ENCODE results near the gene EFCAB7.

Gene EFCAB7

GRCh38 chr1:63555480-63555879 is 32.2 kb downstream of the EFCAB7 start:
- TF ChIP-seq EZH2 (IDR thresholded peaks at IDR 0.05; ENCODE audit: borderline replicate concordance, low read depth, low read length, severe bottlenecking): no peak
- no peak for TF ChIP-seq CTCF (IDR thresholded peaks at IDR 0.05; ENCODE audit: borderline replicate concordance, extremely low read depth, low read length, poor library complexity, severe bottlenecking)
- Histone ChIP-seq H3K79me2 (ENCODE audit: insufficient read depth, low read length) (no peaks in the 10 kb centered on the region), H3K27ac (ENCODE audit: low read length) (no peak overlapping the region), H3K4me1 (ENCODE audit: insufficient read depth, low read length) (no peaks in the 10 kb centered on the region), H3K9me3 (ENCODE audit: insufficient read depth, low read length, severe bottlenecking) (no peaks in the 10 kb centered on the region), H3K36me3 (ENCODE audit: insufficient read depth, low read length) (peaks cover 6% of the 10 kb centered on the region; the same call in 1 of the 2 replicates), H4K20me1 (ENCODE audit: insufficient read depth, low read length) (no peaks in the 10 kb centered on the region), H3K9ac (ENCODE audit: low read depth, low read length) (no peak overlapping the region), H3K4me2 (ENCODE audit: insufficient read depth, low read length) (no peak overlapping the region), H3K4me3 (ENCODE audit: low read depth in 1 of 2, low read length in 2 of 2) (no peak overlapping the region), H3K27me3 (ENCODE audit: insufficient read depth, low read length, poor library complexity) (no peaks in the 10 kb centered on the region), H2AFZ (ENCODE audit: low read depth, low read length) (no peak overlapping the region)
- ATAC-seq (ENCODE audit: insufficient read depth, low read depth): no peak
- DNase-seq: no peak

- Histone ChIP-seq H3K4me3 (ENCODE audit: low read depth in 1 of 2, low read length in 2 of 2) (no peak overlapping the region), H3K4me2 (ENCODE audit: insufficient read depth, low read length) (no peak overlapping the region), H4K20me1 (ENCODE audit: insufficient read depth, low read length) (no peaks in the 10 kb centered on the region), H3K4me1 (ENCODE audit: insufficient read depth, low read length) (no peaks in the 10 kb centered on the region), H3K27me3 (ENCODE audit: insufficient read depth, low read length, poor library complexity) (no peaks in the 10 kb centered on the region), H3K9ac (ENCODE audit: low read depth, low read length) (no peak overlapping the region), H3K79me2 (ENCODE audit: insufficient read depth, low read length) (no peaks in the 10 kb centered on the region), H2AFZ (ENCODE audit: low read depth, low read length) (no peak overlapping the region), H3K27ac (ENCODE audit: low read length) (no peak overlapping the region), H3K9me3 (ENCODE audit: insufficient read depth, low read length, severe bottlenecking) (no peaks in the 10 kb centered on the region), H3K36me3 (ENCODE audit: insufficient read depth, low read length) (peaks cover 6% of the 10 kb centered on the region; the same call in 1 of the 2 replicates)
- TF ChIP-seq EZH2 (IDR thresholded peaks at IDR 0.05; ENCODE audit: borderline replicate concordance, low read depth, low read length, severe bottlenecking) (no peak), CTCF (IDR thresholded peaks at IDR 0.05; ENCODE audit: borderline replicate concordance, extremely low read depth, low read length, poor library complexity, severe bottlenecking) (peak; percentile 49)
- peak; percentile 16 for DNase-seq
- no peak for ATAC-seq (ENCODE audit: insufficient read depth, low read depth)
These were observed 34.2 kb downstream of the EFCAB7 start for GRCh38 chr1:63557365-63557987.

GRCh38 chr1:63559357-63559756 is 36.0 kb downstream of the EFCAB7 start:
- no peak overlapping the region for H3K27ac ChIP-seq (ENCODE audit: low read length)
- H3K4me1 ChIP-seq (ENCODE audit: insufficient read depth, low read length): no peaks in the 10 kb centered on the region
- DNase-seq: no peak
- H3K9me3 ChIP-seq (ENCODE audit: insufficient read depth, low read length, severe bottlenecking): no peaks in the 10 kb centered on the region
- peaks cover 3% of the 10 kb centered on the region; the same call in 1 of the 2 replicates for H3K36me3 ChIP-seq (ENCODE audit: insufficient read depth, low read length)
- no peaks in the 10 kb centered on the region for H3K27me3 ChIP-seq (ENCODE audit: insufficient read depth, low read length, poor library complexity)
- no peak overlapping the region for H2AFZ ChIP-seq (ENCODE audit: low read depth, low read length)
- no peak overlapping the region for H3K9ac ChIP-seq (ENCODE audit: low read depth, low read length)
- TF ChIP-seq CTCF (IDR thresholded peaks at IDR 0.05; ENCODE audit: borderline replicate concordance, extremely low read depth, low read length, poor library complexity, severe bottlenecking): no peak
- TF ChIP-seq EZH2 (IDR thresholded peaks at IDR 0.05; ENCODE audit: borderline replicate concordance, low read depth, low read length, severe bottlenecking): no peak
- no peak for ATAC-seq (ENCODE audit: insufficient read depth, low read depth)
- H3K4me3 ChIP-seq (ENCODE audit: low read depth in 1 of 2, low read length in 2 of 2): no peak overlapping the region
- no peaks in the 10 kb centered on the region for H4K20me1 ChIP-seq (ENCODE audit: insufficient read depth, low read length)
- H3K4me2 ChIP-seq (ENCODE audit: insufficient read depth, low read length): no peak overlapping the region
- H3K79me2 ChIP-seq (ENCODE audit: insufficient read depth, low read length): no peaks in the 10 kb centered on the region

All from DND-41 (cell line).